ENCODE results near the gene MACROD2.

GRCh38 chr20:14790771-14791620 is 795.7 kb downstream of the MACROD2 start:
- TF ChIP-seq EZH2 (IDR thresholded peaks at IDR 0.05; ENCODE audit: borderline replicate concordance, insufficient read depth, low read length, poor library complexity, severe bottlenecking) = no peak
- TF ChIP-seq, protein P1, sequence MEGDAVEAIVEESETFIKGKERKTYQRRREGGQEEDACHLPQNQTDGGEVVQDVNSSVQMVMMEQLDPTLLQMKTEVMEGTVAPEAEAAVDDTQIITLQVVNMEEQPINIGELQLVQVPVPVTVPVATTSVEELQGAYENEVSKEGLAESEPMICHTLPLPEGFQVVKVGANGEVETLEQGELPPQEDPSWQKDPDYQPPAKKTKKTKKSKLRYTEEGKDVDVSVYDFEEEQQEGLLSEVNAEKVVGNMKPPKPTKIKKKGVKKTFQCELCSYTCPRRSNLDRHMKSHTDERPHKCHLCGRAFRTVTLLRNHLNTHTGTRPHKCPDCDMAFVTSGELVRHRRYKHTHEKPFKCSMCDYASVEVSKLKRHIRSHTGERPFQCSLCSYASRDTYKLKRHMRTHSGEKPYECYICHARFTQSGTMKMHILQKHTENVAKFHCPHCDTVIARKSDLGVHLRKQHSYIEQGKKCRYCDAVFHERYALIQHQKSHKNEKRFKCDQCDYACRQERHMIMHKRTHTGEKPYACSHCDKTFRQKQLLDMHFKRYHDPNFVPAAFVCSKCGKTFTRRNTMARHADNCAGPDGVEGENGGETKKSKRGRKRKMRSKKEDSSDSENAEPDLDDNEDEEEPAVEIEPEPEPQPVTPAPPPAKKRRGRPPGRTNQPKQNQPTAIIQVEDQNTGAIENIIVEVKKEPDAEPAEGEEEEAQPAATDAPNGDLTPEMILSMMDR (IDR thresholded peaks at IDR 0.05; ENCODE audit: poor library complexity, severe bottlenecking) = no peak
- no peak for TF ChIP-seq REST (IDR thresholded peaks at IDR 0.05; ENCODE audit: borderline replicate concordance)
- no peak for TF ChIP-seq TAF1 (IDR thresholded peaks at IDR 0.05; ENCODE audit: low read depth)
- no peak for TF ChIP-seq POLR2AphosphoS5 (IDR thresholded peaks at IDR 0.05)
- no peak for TF ChIP-seq RAD21 (conservative IDR thresholded peaks at IDR 0.05)
